ENCODE measurements around the gene VPS8.
"Not testable (repeated sequence)": the region's sequence is repeated elsewhere in the genome, so short reads cannot be mapped to it uniquely, and the experiment has no call there.

The VPS8 gene

GRCh38 chr3:184872200-184872599, 60.2 kb downstream of the VPS8 start:
- DNase-seq (ENCODE audit: low read depth): no peak

- DNase-seq (ENCODE audit: low read depth): no peak
These were observed 61.2 kb downstream of the VPS8 start for GRCh38 chr3:184873141-184873540.

- DNase-seq (ENCODE audit: low read depth): no peak
These were observed 63.0 kb downstream of the VPS8 start for GRCh38 chr3:184874709-184875644.

- no peak for DNase-seq (ENCODE audit: low read depth)
These were observed 68.5 kb downstream of the VPS8 start for GRCh38 chr3:184880276-184881019.

- no peak for DNase-seq (ENCODE audit: low read depth)
These were observed 72.5 kb downstream of the VPS8 start for GRCh38 chr3:184884359-184885017.

GRCh38 chr3:184885112-184885511, 73.1 kb downstream of the VPS8 start:
- no peak for DNase-seq (ENCODE audit: low read depth)

GRCh38 chr3:184887574-184887973, 75.6 kb downstream of the VPS8 start:
- DNase-seq (ENCODE audit: low read depth): no peak

- no peak for DNase-seq (ENCODE audit: low read depth)
These were observed 77.4 kb downstream of the VPS8 start for GRCh38 chr3:184889312-184889904.

GRCh38 chr3:184894051-184894450, 82.1 kb downstream of the VPS8 start:
- DNase-seq (ENCODE audit: low read depth): no peak

GRCh38 chr3:184895350-184895749, 83.4 kb downstream of the VPS8 start:
- DNase-seq (ENCODE audit: low read depth): no peak

GRCh38 chr3:184896336-184896735, 84.4 kb downstream of the VPS8 start:
- DNase-seq (ENCODE audit: low read depth): no peak

- DNase-seq (ENCODE audit: low read depth): no peak
These were observed 88.1 kb downstream of the VPS8 start for GRCh38 chr3:184899953-184900595.

- DNase-seq (ENCODE audit: low read depth): not testable (repeated sequence)
These were observed 95.1 kb downstream of the VPS8 start for GRCh38 chr3:184907031-184907430.

GRCh38 chr3:184907681-184908649, 96.0 kb downstream of the VPS8 start:
- DNase-seq (ENCODE audit: low read depth): no peak

GRCh38 chr3:184908859-184909258, 96.9 kb downstream of the VPS8 start:
- no peak for DNase-seq (ENCODE audit: low read depth)

- DNase-seq (ENCODE audit: low read depth): no peak
These were observed 98.7 kb downstream of the VPS8 start for GRCh38 chr3:184910664-184911063.

GRCh38 chr3:184911570-184911969, 99.6 kb downstream of the VPS8 start:
- no peak for DNase-seq (ENCODE audit: low read depth)

GRCh38 chr3:184912163-184912562, 100.2 kb downstream of the VPS8 start:
- no peak for DNase-seq (ENCODE audit: low read depth)

GRCh38 chr3:184914628-184915027, 102.7 kb downstream of the VPS8 start:
- DNase-seq (ENCODE audit: low read depth): no peak

GRCh38 chr3:184918750-184919149, 106.8 kb downstream of the VPS8 start:
- no peak for DNase-seq (ENCODE audit: low read depth)

Measured in activated T-cell treated with anti-CD3 and anti-CD28 coated beads for 1 hour (primary cell).